Neural progenitor cell (in vitro differentiated cells): ENCODE measurements around the gene MDN1.

Source experiments
- CTCF ChIP-seq: fragments of 200-600 bp; sonication (generic); IDR thresholded peaks from 2 replicates; pipeline ENCODE4 v1.5.1; 2017; ENCODE audit warnings: antibody characterized with exemption, mild to moderate bottlenecking
- EZH2 ChIP-seq: fragments of 200-600 bp; sonication (generic); IDR thresholded peaks from 2 replicates; pipeline ENCODE4 v1.6.1; 2017; ENCODE audit warnings: antibody characterized with exemption, mild to moderate bottlenecking, moderate library complexity

GRCh38 chr6:89776583-89777233 is 42.9 kb downstream of the MDN1 start:
- TF ChIP-seq CTCF (no peak), EZH2 (no peak)
